GM12878 (cell line): ENCODE results near the gene CCDC186.

Experiments
- KLF5 ChIP-seq: fragments of 450-650 bp; IDR thresholded peaks from 2 replicates; pipeline ENCODE4 v1.6.1; 2014; ENCODE audit warnings: mild to moderate bottlenecking; ENCODE audit not compliant: partially characterized antibody
- TBL1XR1 ChIP-seq: IDR thresholded peaks from 2 replicates; pipeline ENCODE4 v1.6.1; 2012; ENCODE audit warnings: low read depth, low read length, improper control_type of control experiment

- TF ChIP-seq TBL1XR1 (no peak), KLF5 (no peak)
Observed at GRCh38 chr10:114188900-114189299, 14.9 kb upstream of the CCDC186 start.
